K562 (cell line): ENCODE data around the gene ZNF48. TPM values are rescaled to one million over a fixed set of nuclear protein-coding genes. Genes with fewer than 3 reads are reported as not detected.
A peak's percentile ranks its signal among the peaks of the same experiment; 100 is the strongest.

ENCODE experiments used
- ASH1L ChIP-seq: fragments of 450-650 bp; IDR thresholded peaks from 2 replicates; pipeline ENCODE4 v1.6.1; 2018; ENCODE audit warnings: borderline replicate concordance, mild to moderate bottlenecking, low read depth; ENCODE audit not compliant: partially characterized antibody
- C11orf30 ChIP-seq: fragments of 450-650 bp; IDR thresholded peaks from 2 replicates; pipeline ENCODE4 v1.6.1; 2016; ENCODE audit warnings: low read depth, mild to moderate bottlenecking
- CREB1 ChIP-seq, 2 experiments: sonication (generic) in 1 of 2; formaldehyde crosslinking in 1 of 2; IDR thresholded peaks; 2 replicates each; pipeline versions ENCODE4 v1.6.1 to v1.8.0; 2012 to 2022; ENCODE audit warnings: inconsistent platforms in 1 of 2, mild to moderate bottlenecking in 1 of 2, missing genetic modification reagents in 1 of 2, moderate library complexity in 1 of 2
- E2F3 ChIP-seq: fragments of 250-450 bp; sonication (Bioruptor Pico); IDR thresholded peaks from 2 replicates; pipeline ENCODE4 v1.4.0; 2020; ENCODE audit warnings: mild to moderate bottlenecking
- ESRRA ChIP-seq: fragments of 450-650 bp; IDR thresholded peaks from 2 replicates; pipeline ENCODE4 v1.6.1; 2014; ENCODE audit warnings: low read depth, mild to moderate bottlenecking, moderate library complexity, borderline replicate concordance
- FOS ChIP-seq: IDR thresholded peaks from 3 replicates; pipeline ENCODE4 v1.6.1; 2011; ENCODE audit not compliant: insufficient read length; ENCODE audit errors: extremely low read depth
- FOXK2 ChIP-seq, 2 experiments: fragments of 450-650 bp; IDR thresholded peaks in 1 of 2; conservative IDR thresholded peaks in 1 of 2; 2 replicates each; pipeline ENCODE4 v1.6.1; 2016; ENCODE audit warnings: low read depth in 2 of 2, mild to moderate bottlenecking in 1 of 2
- HDAC2 ChIP-seq: fragments of 450-650 bp; IDR thresholded peaks from 2 replicates; pipeline ENCODE4 v1.6.1; 2016; ENCODE audit warnings: mild to moderate bottlenecking
- HEY1 ChIP-seq: fragments of 250-450 bp; sonication (Bioruptor Pico); IDR thresholded peaks from 2 replicates; pipeline ENCODE4 v1.5.0; 2020; ENCODE audit warnings: mild to moderate bottlenecking, moderate library complexity, borderline replicate concordance
- MTA3 ChIP-seq: fragments of 450-650 bp; formaldehyde crosslinking; IDR thresholded peaks from 2 replicates; pipeline ENCODE4 v1.6.1; 2017; ENCODE audit warnings: mild to moderate bottlenecking, borderline replicate concordance
- MYC ChIP-seq, 2 experiments: fragments of 250-450 bp in 1 of 2; sonication (Bioruptor Pico) in 1 of 2; IDR thresholded peaks; 2 replicates each; pipeline versions ENCODE4 v1.5.1 to v1.6.1; 2012 to 2021; ENCODE audit warnings: low read depth in 2 of 2, borderline replicate concordance in 1 of 2, improper control_type of control experiment in 1 of 2, low read length in 1 of 2, mild to moderate bottlenecking in 1 of 2, moderate library complexity in 1 of 2
- RCOR1 ChIP-seq, 2 experiments: IDR thresholded peaks; 2 replicates each; pipeline ENCODE4 v1.6.1; 2012; ENCODE audit warnings: low read depth in 2 of 2, low read length in 2 of 2, borderline replicate concordance in 1 of 2, improper control_type of control experiment in 1 of 2
- SIRT6 ChIP-seq: IDR thresholded peaks from one replicate; pipeline ENCODE4 v1.6.1; 2012; ENCODE audit warnings: low read depth, mild to moderate bottlenecking, control low read depth, inconsistent platforms, low read length, moderate library complexity
- TAF1 ChIP-seq: IDR thresholded peaks from 2 replicates; pipeline ENCODE4 v1.6.1; 2011; ENCODE audit warnings: mild to moderate bottlenecking, low read length, moderate library complexity; ENCODE audit not compliant: insufficient read depth, control insufficient read depth, severe bottlenecking; ENCODE audit errors: extremely low read depth
- TGIF2 ChIP-seq: sonication (generic); formaldehyde crosslinking; IDR thresholded peaks from 2 replicates; pipeline ENCODE4 v1.8.1; 2022; ENCODE audit warnings: mild to moderate bottlenecking, missing genetic modification reagents, moderate library complexity
- ZFP1 ChIP-seq: fragments of 450-650 bp; formaldehyde crosslinking; IDR thresholded peaks from 2 replicates; pipeline ENCODE4 v1.4.0; 2020; ENCODE audit warnings: mild to moderate bottlenecking, mixed read lengths
- ZMIZ1 ChIP-seq, 2 experiments: fragments of 150-350 bp in 1 of 2; IDR thresholded peaks; 2 replicates each; pipeline ENCODE4 v1.6.1; 2012 to 2016; ENCODE audit warnings: low read depth in 2 of 2, low read length in 2 of 2, mild to moderate bottlenecking in 1 of 2, moderate library complexity in 1 of 2
- polyA plus RNA-seq, 8 experiments: library from polyadenylated mRNA; depleted of rRNA in 4 of 8; stranded (reverse) in 5 of 8; unstranded in 3 of 8; fragments of >200 nt; fragmentation: Nextera tagmentation in 2 of 8; fragmentation: Illumina TruSeq in 1 of 8; extraction: Ambion mirVana in 2 of 8; extraction: Trizol in 1 of 8; gene quantifications; 2 replicates each; pipeline versions ENCODE4 v1.2.1 to v1.2.3, GENCODE V29; 2011 to 2014; ENCODE audit warnings: inconsistent platforms in 1 of 8, missing spikeins in 1 of 8
- total RNA-seq, 7 experiments: library from RNA; depleted of rRNA in 6 of 7; stranded (reverse); fragments of >200 nt in 6 of 7; fragmentation: Illumina TruSeq in 2 of 7; extraction: Trizol in 2 of 7; gene quantifications; 2 replicates each; pipeline versions ENCODE4 v1.2.1 to v1.2.3, GENCODE V29; 2011 to 2021; ENCODE audit warnings: low replicate concordance in 1 of 7
- TF ChIP-seq, protein P1 (sequence below), 2 experiments: IDR thresholded peaks; 2 replicates each; pipeline ENCODE4 v1.6.1; 2011; ENCODE audit warnings: borderline replicate concordance in 1 of 2, control low read depth in 1 of 2, low read depth in 1 of 2, low read length in 1 of 2, mild to moderate bottlenecking in 1 of 2, mixed read lengths in 1 of 2, moderate library complexity in 1 of 2; ENCODE audit not compliant: insufficient read depth in 1 of 2, insufficient read length in 1 of 2, poor library complexity in 1 of 2, severe bottlenecking in 1 of 2; ENCODE audit errors: extremely low read depth in 1 of 2
- TF ChIP-seq, protein P2 (sequence below): fragments of 450-650 bp; IDR thresholded peaks from 2 replicates; pipeline ENCODE4 v1.6.1; 2016

The ZNF48 gene
- total and polyA plus RNA-seq, 9 of the 15 experiments (the other 6 are each of a cell fraction or from before 2014, with no cell fraction given), result 0.38 to 11.6 (median 4.7) TPM

DNA sequence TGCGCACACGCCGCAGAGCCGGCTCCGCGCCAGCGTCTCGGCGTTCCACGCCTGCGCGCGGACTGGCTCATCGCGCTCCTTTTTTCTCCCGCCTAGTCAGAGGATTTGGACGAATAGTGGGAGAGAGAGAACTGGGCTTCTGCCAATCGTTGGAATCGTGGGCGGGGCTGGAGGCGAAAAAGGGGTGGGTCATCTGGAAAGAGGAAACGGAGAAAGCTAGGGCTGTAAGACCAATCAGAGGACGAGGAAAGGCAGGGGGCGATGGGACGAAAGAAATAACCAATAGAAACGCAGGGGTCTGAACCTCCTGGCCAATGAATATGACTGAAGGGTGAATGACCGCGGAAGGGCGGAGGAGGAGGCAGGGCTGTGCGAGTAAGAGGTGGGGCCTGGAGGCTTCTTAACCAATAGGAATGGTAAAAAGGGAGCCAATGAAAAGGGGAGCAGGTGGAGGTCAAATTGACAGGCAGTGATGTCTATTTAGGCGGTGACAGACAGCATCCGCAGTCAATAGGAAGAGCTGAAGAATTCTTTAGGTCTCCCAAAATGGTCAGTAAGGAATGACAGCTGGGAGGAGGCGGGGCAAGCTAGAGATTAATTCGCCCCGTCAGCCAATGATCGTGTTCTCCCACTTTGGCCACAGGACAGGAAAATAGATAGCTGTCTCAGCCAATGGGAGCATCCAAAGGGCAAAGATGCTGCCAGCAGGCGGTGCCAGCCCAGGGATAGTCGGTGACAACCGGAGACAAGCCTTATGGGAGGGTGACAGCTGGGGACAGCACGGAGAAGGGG is 24.6 kb upstream of the ZNF48 start, which contains the start of gene TBC1D10B (continued):
- TF ChIP-seq TAF1 (peak; percentile 48), MYC (IDR thresholded peaks at IDR 0.05; ENCODE audit: low read depth, low read length) (peak; percentile 23), MYC (CRISPR knock-in tag; IDR thresholded peaks at IDR 0.05; ENCODE audit: borderline replicate concordance, low read depth) (no peak), E2F3 (CRISPR knock-in tag) (no peak), C11orf30 (peak; percentile 87), HEY1 (CRISPR knock-in tag) (no peak), ZMIZ1 (IDR thresholded peaks at IDR 0.05; ENCODE audit: low read depth in 2 of 2, low read length in 2 of 2) (no peak), CREB1 (IDR thresholded peaks at IDR 0.05) (no peak), CREB1 (CRISPR knock-in tag; IDR thresholded peaks at IDR 0.05) (peak; percentile 68), SIRT6 (no peak), RCOR1 (IDR thresholded peaks at IDR 0.05; ENCODE audit: borderline replicate concordance in 1 of 2, low read depth in 2 of 2, low read length in 2 of 2) (peak in 1 of 2 experiments; percentile 84; a peak in 2 of 4 replicates), FOS (peak; percentile 98), ESRRA (0 out of 2 replicates have a peak, but pooled peaks have one; percentile 20), ZFP1 (CRISPR knock-in tag) (no peak), FOXK2 (conservative IDR thresholded peaks at IDR 0.05 in 1 of 2, IDR thresholded peaks at IDR 0.05 in 1 of 2; ENCODE audit: low read depth in 2 of 2) (peak; percentile 70 to 84), ASH1L (peak; percentile 99), MTA3 (peak; percentile 72; the same call in 1 of the 2 replicates), HDAC2 (0 out of 2 replicates have a peak, but pooled peaks have one; percentile 27), TGIF2 (CRISPR knock-in tag) (peak; percentile 72; the same call in 1 of the 2 replicates)
- TF ChIP-seq, protein P1, sequence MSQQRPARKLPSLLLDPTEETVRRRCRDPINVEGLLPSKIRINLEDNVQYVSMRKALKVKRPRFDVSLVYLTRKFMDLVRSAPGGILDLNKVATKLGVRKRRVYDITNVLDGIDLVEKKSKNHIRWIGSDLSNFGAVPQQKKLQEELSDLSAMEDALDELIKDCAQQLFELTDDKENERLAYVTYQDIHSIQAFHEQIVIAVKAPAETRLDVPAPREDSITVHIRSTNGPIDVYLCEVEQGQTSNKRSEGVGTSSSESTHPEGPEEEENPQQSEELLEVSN (IDR thresholded peaks at IDR 0.05; ENCODE audit: borderline replicate concordance in 1 of 2, extremely low read depth in 1 of 2, insufficient read depth in 1 of 2, insufficient read length in 1 of 2, low read depth in 1 of 2, low read length in 1 of 2, poor library complexity in 1 of 2, severe bottlenecking in 1 of 2), result peak in 1 of 2 experiments; percentile 70
- TF ChIP-seq, protein P2, sequence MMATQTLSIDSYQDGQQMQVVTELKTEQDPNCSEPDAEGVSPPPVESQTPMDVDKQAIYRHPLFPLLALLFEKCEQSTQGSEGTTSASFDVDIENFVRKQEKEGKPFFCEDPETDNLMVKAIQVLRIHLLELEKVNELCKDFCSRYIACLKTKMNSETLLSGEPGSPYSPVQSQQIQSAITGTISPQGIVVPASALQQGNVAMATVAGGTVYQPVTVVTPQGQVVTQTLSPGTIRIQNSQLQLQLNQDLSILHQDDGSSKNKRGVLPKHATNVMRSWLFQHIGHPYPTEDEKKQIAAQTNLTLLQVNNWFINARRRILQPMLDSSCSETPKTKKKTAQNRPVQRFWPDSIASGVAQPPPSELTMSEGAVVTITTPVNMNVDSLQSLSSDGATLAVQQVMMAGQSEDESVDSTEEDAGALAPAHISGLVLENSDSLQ, result peak; percentile 100
